ENCODE measurements around the gene GUK1. TPM values are rescaled to one million over a fixed set of nuclear protein-coding genes. Genes with fewer than 3 reads are reported as not detected.

GUK1 gene
- total RNA-seq, 2 experiments from 2014 or later: 229 to 239 TPM

GRCh38 chr1:228098323-228098931 lies 41.7 kb upstream of the GUK1 start:
- no peak overlapping the region for H3K27ac Mint-ChIP-seq
- H3K27me3 Mint-ChIP-seq: no peaks in the 10 kb centered on the region
- DNase-seq: peak; percentile 5
- H3K9me3 Mint-ChIP-seq: peaks cover 15% of the 10 kb centered on the region
- ChIA-PET CTCF (interaction anchor here (1.3 to 2.1 kb wide), 2 partner anchors 14 to 94 kb away, joined by 5 read pairs; no protein-coding TSS in a partner anchor), POLR2A (no interaction called here)
- H3K36me3 Mint-ChIP-seq: peaks cover 43% of the 10 kb centered on the region
- H3K4me3 Mint-ChIP-seq: no peak overlapping the region
- intact Hi-C loops (cut with micrococcal nuclease): no loop called here
- peaks cover 27% of the 10 kb centered on the region for H3K4me1 Mint-ChIP-seq (ENCODE audit: low read depth)

- Mint-ChIP-seq H3K9me3 (peaks cover 10% of the 10 kb centered on the region), H3K4me3 (peak overlapping the region; percentile 3), H3K27ac (no peak overlapping the region), H3K27me3 (no peaks in the 10 kb centered on the region), H3K4me1 (ENCODE audit: low read depth) (peaks cover 34% of the 10 kb centered on the region), H3K36me3 (peaks cover 38% of the 10 kb centered on the region)
- DNase-seq: no peak
- POLR2A ChIA-PET: no interaction called here
- CTCF ChIA-PET: interaction anchor here (1.1 to 2.1 kb wide), 4 partner anchors 8 to 95 kb away, joined by 3 to 5 read pairs (median 4); no protein-coding TSS in a partner anchor
- intact Hi-C loops (cut with micrococcal nuclease): no loop called here
Measured at GRCh38 chr1:228099331-228099732, 40.7 kb upstream of the GUK1 start.

- POLR2A ChIA-PET: interaction anchor here (1.0 to 1.3 kb wide), 2 partner anchors 12 to 303 kb away, joined by 3 read pairs; no protein-coding TSS in a partner anchor
- intact Hi-C loops (cut with micrococcal nuclease): loop anchor here (5.0 kb wide), 1 partner anchor 1694 kb away; the partner anchor contains the start of gene PARP1
Measured at GRCh38 chr1:228100822-228101613, 39.1 kb upstream of the GUK1 start.

GRCh38 chr1:228101614-228101993 lies 38.5 kb upstream of the GUK1 start:
- POLR2A ChIA-PET: interaction anchor here (1.0 kb wide), 2 partner anchors 19 to 39 kb away, joined by 3 read pairs; partner anchors contain the start of genes ARF1 and GUK1
- intact Hi-C loops (cut with micrococcal nuclease): loop anchor here (5.0 kb wide), 1 partner anchor 1694 kb away; the partner anchor contains the start of gene PARP1
- H3K36me3 Mint-ChIP-seq: peaks cover 22% of the 10 kb centered on the region

More at GRCh38 chr1:228100822-228101613, 39.1 kb upstream of the GUK1 start:
- H3K9me3 Mint-ChIP-seq: no peaks in the 10 kb centered on the region
- DNase-seq: no peak
- H3K27ac Mint-ChIP-seq: peak overlapping the region; percentile 68
- H3K36me3 Mint-ChIP-seq: peaks cover 21% of the 10 kb centered on the region
- H3K4me1 Mint-ChIP-seq (ENCODE audit: low read depth): peaks cover 24% of the 10 kb centered on the region
- peak overlapping the region; percentile 68 for H3K4me3 Mint-ChIP-seq
- H3K27me3 Mint-ChIP-seq: no peaks in the 10 kb centered on the region
- CTCF ChIA-PET: interaction anchor here (1.2 kb wide), 1 partner anchor 11 kb away, joined by 10 read pairs; no protein-coding TSS in a partner anchor

GRCh38 chr1:228101994-228102790 lies 37.9 kb upstream of the GUK1 start:
- Mint-ChIP-seq H3K27ac (peak overlapping the region; percentile 45), H3K9me3 (no peaks in the 10 kb centered on the region), H3K4me3 (peak overlapping the region; percentile 91), H3K4me1 (ENCODE audit: low read depth) (peaks cover 21% of the 10 kb centered on the region), H3K27me3 (no peaks in the 10 kb centered on the region), H3K36me3 (peaks cover 22% of the 10 kb centered on the region)
- DNase-seq: peak; percentile 75
- ChIA-PET POLR2A (interaction anchor here (1.0 kb wide), 2 partner anchors 20 to 38 kb away, joined by 3 read pairs; partner anchors contain the start of genes ARF1 and GUK1), CTCF (interaction anchor here (0.8 to 1.2 kb wide), 2 partner anchors 12 to 64 kb away, joined by 3 to 10 read pairs; partner anchors contain the start of gene IBA57)
- intact Hi-C loops (cut with micrococcal nuclease): loop anchor here (5.0 kb wide), 1 partner anchor 1695 kb away; the partner anchor contains the start of gene PARP1

More at GRCh38 chr1:228101614-228101993, 38.5 kb upstream of the GUK1 start:
- Mint-ChIP-seq H3K27ac (peak overlapping the region; percentile 68), H3K4me3 (peak overlapping the region; percentile 68), H3K4me1 (ENCODE audit: low read depth) (peaks cover 21% of the 10 kb centered on the region), H3K9me3 (no peaks in the 10 kb centered on the region), H3K27me3 (no peaks in the 10 kb centered on the region)
- CTCF ChIA-PET: interaction anchor here (0.8 to 1.2 kb wide), 2 partner anchors 12 to 64 kb away, joined by 3 to 10 read pairs; partner anchors contain the start of gene IBA57
- no peak for DNase-seq

GRCh38 chr1:228102791-228103620 lies 37.1 kb upstream of the GUK1 start, which contains the start of gene C1orf35:
Gene C1orf35, minus strand, starts transcription at chr1:228103325. Its CDS starts 98 bp downstream, at chr1:228103227.
- Mint-ChIP-seq H3K9me3 (no peaks in the 10 kb centered on the region), H3K27ac (peak within 1 kb of the TSS; percentile 88), H3K27me3 (no peaks in the 10 kb centered on the region), H3K4me3 (peak within 1 kb of the TSS; percentile 91), H3K36me3 (peaks cover 19% of the 10 kb centered on the region), H3K4me1 (ENCODE audit: low read depth) (peaks cover 28% of the 10 kb centered on the region)
- intact Hi-C loops (cut with micrococcal nuclease): loop anchor here (1.0 to 5.0 kb wide), 4 partner anchors 21 to 1696 kb away; partner anchors contain the start of genes ARF1, GUK1, IBA57 and PARP1
- DNase-seq: peak; percentile 96
- ChIA-PET CTCF (interaction anchor here (0.6 kb wide), 1 partner anchor 86 kb away, joined by 4 read pairs; no protein-coding TSS in a partner anchor), POLR2A (no interaction called here)

GRCh38 chr1:228104526-228105269 lies 35.4 kb upstream of the GUK1 start:
- DNase-seq: no peak
- Mint-ChIP-seq H3K27me3 (no peaks in the 10 kb centered on the region), H3K36me3 (peaks cover 13% of the 10 kb centered on the region), H3K27ac (peak overlapping the region; percentile 24), H3K9me3 (no peaks in the 10 kb centered on the region), H3K4me3 (peak overlapping the region; percentile 91), H3K4me1 (ENCODE audit: low read depth) (peaks cover 37% of the 10 kb centered on the region)
- POLR2A ChIA-PET: no interaction called here
- intact Hi-C loops (cut with micrococcal nuclease): loop anchor here (5.0 kb wide), 1 partner anchor 1697 kb away; the partner anchor contains the start of gene PARP1
- CTCF ChIA-PET: no interaction called here

- peaks cover 13% of the 10 kb centered on the region for H3K36me3 Mint-ChIP-seq
- intact Hi-C loops (cut with micrococcal nuclease): no loop called here
- ChIA-PET CTCF (no interaction called here), POLR2A (no interaction called here)
- peaks cover 42% of the 10 kb centered on the region for H3K4me1 Mint-ChIP-seq (ENCODE audit: low read depth)
- peak overlapping the region; percentile 3 for H3K4me3 Mint-ChIP-seq
- no peak for DNase-seq
- H3K9me3 Mint-ChIP-seq: no peaks in the 10 kb centered on the region
- H3K27ac Mint-ChIP-seq: no peak overlapping the region
- H3K27me3 Mint-ChIP-seq: no peaks in the 10 kb centered on the region
Measured at GRCh38 chr1:228105270-228105995, 34.6 kb upstream of the GUK1 start.

- ChIA-PET CTCF (interaction anchor here (1.1 to 1.4 kb wide), 3 partner anchors 59 to 107 kb away, joined by 3 to 7 read pairs (median 3); partner anchors contain the start of gene IBA57), POLR2A (interaction anchor here (0.7 to 1.3 kb wide), 2 partner anchors 24 to 60 kb away, joined by 3 read pairs; partner anchors contain the start of gene ARF1)
- no peaks in the 10 kb centered on the region for H3K9me3 Mint-ChIP-seq
- H3K27ac Mint-ChIP-seq: no peak overlapping the region
- peak overlapping the region; percentile 32 for H3K4me3 Mint-ChIP-seq
- H3K4me1 Mint-ChIP-seq (ENCODE audit: low read depth): peaks cover 40% of the 10 kb centered on the region
- peaks cover 13% of the 10 kb centered on the region for H3K36me3 Mint-ChIP-seq
- H3K27me3 Mint-ChIP-seq: no peaks in the 10 kb centered on the region
- no peak for DNase-seq
- intact Hi-C loops (cut with micrococcal nuclease): no loop called here
Measured at GRCh38 chr1:228105996-228106799, 33.9 kb upstream of the GUK1 start.
